Osteoblast (primary cell): ENCODE results near the gene FAM193A. TPM values are rescaled to one million over a fixed set of nuclear protein-coding genes. Genes with fewer than 3 reads are reported as not detected.

Experiments
- DNase-seq: peaks from one replicate; pipeline ENCODE4 v3.0.0; 2011; ENCODE audit warnings: low spot score, mixed read lengths; ENCODE audit not compliant: insufficient read length; ENCODE audit errors: missing footprints
- H2AFZ ChIP-seq: 2 replicates; pipeline ENCODE4 v1.6.0; 2011; ENCODE audit warnings: mild to moderate bottlenecking, low read length
- H3K27ac ChIP-seq: 2 replicates; pipeline ENCODE4 v1.5.1; 2011; ENCODE audit warnings: mild to moderate bottlenecking, low read depth, low read length, moderate library complexity
- H3K27me3 ChIP-seq: 2 replicates; pipeline ENCODE4 v1.6.0; 2012; ENCODE audit warnings: mild to moderate bottlenecking, control low read depth, inconsistent platforms, low read length, moderate library complexity; ENCODE audit not compliant: insufficient read depth
- H3K36me3 ChIP-seq: 2 replicates; pipeline ENCODE4 v1.5.1; 2011; ENCODE audit warnings: mild to moderate bottlenecking, low read length, control low read depth, moderate library complexity; ENCODE audit not compliant: insufficient read depth
- H3K4me1 ChIP-seq: 2 replicates; pipeline ENCODE4 v1.5.1; 2011; ENCODE audit warnings: mild to moderate bottlenecking, low read length, control low read depth, moderate library complexity; ENCODE audit not compliant: insufficient read depth
- H3K4me2 ChIP-seq: 2 replicates; pipeline ENCODE4 v1.6.0; 2011; ENCODE audit warnings: mild to moderate bottlenecking, low read length; ENCODE audit not compliant: insufficient read depth
- H3K4me3 ChIP-seq: fragments of 200-600 bp; sonication (generic); 3 replicates; pipeline ENCODE4 v1.5.1; 2012; ENCODE audit warnings: mild to moderate bottlenecking, low read length, inconsistent platforms; ENCODE audit not compliant: insufficient read depth
- H3K79me2 ChIP-seq: 2 replicates; pipeline ENCODE4 v1.6.0; 2012; ENCODE audit warnings: mild to moderate bottlenecking, low read length, control low read depth, inconsistent platforms; ENCODE audit not compliant: insufficient read depth
- H3K9me3 ChIP-seq: 2 replicates; pipeline ENCODE4 v1.5.1; 2011; ENCODE audit warnings: low read depth, low read length, control low read depth
- H4K20me1 ChIP-seq: 2 replicates; pipeline ENCODE4 v1.6.0; 2012; ENCODE audit warnings: mild to moderate bottlenecking, low read length, control low read depth; ENCODE audit not compliant: insufficient read depth
- CTCF ChIP-seq: IDR thresholded peaks from 2 replicates; pipeline ENCODE4 v1.5.1; 2011; ENCODE audit warnings: mild to moderate bottlenecking, low read depth, low read length, moderate library complexity; ENCODE audit errors: extremely low read depth
- total RNA-seq: library from RNA; depleted of rRNA; stranded (reverse); fragments of >200 nt; gene quantifications from 2 replicates; pipeline ENCODE4 v1.2.3, GENCODE V29; 2012

FAM193A gene
- total RNA-seq, 1 donor = 23.2 TPM

GRCh38 chr4:2732526-2732925 is 196.1 kb downstream of the FAM193A start:
- Histone ChIP-seq H3K9me3 (no peaks in the 10 kb centered on the region), H3K4me2 (no peak overlapping the region), H3K4me3 (no peak overlapping the region), H4K20me1 (no peaks in the 10 kb centered on the region), H3K27ac (no peak overlapping the region), H3K79me2 (no peaks in the 10 kb centered on the region), H2AFZ (no peak overlapping the region), H3K4me1 (no peaks in the 10 kb centered on the region), H3K27me3 (no peaks in the 10 kb centered on the region), H3K36me3 (peaks cover 33% of the 10 kb centered on the region)
- no peak for TF ChIP-seq CTCF
- no peak for DNase-seq

GRCh38 chr4:2733001-2733843 is 196.8 kb downstream of the FAM193A start:
- H3K4me3 ChIP-seq = no peak overlapping the region
- no peaks in the 10 kb centered on the region for H3K79me2 ChIP-seq
- no peak overlapping the region for H2AFZ ChIP-seq
- no peak overlapping the region for H3K27ac ChIP-seq
- H3K4me2 ChIP-seq = no peak overlapping the region
- H3K4me1 ChIP-seq = no peaks in the 10 kb centered on the region
- H3K9me3 ChIP-seq = no peaks in the 10 kb centered on the region
- H4K20me1 ChIP-seq = no peaks in the 10 kb centered on the region
- TF ChIP-seq CTCF = no peak
- H3K27me3 ChIP-seq = no peaks in the 10 kb centered on the region
- DNase-seq = peak; percentile 58
- peaks cover 33% of the 10 kb centered on the region for H3K36me3 ChIP-seq

- peak; percentile 37 for DNase-seq
- H3K4me1 ChIP-seq = no peaks in the 10 kb centered on the region
- no peaks in the 10 kb centered on the region for H4K20me1 ChIP-seq
- H3K79me2 ChIP-seq = no peaks in the 10 kb centered on the region
- TF ChIP-seq CTCF = no peak
- H3K27me3 ChIP-seq = no peaks in the 10 kb centered on the region
- H3K4me2 ChIP-seq = no peak overlapping the region
- no peak overlapping the region for H3K4me3 ChIP-seq
- peaks cover 31% of the 10 kb centered on the region for H3K36me3 ChIP-seq
- H3K9me3 ChIP-seq = no peaks in the 10 kb centered on the region
- H3K27ac ChIP-seq = no peak overlapping the region
- no peak overlapping the region for H2AFZ ChIP-seq
These were observed 197.6 kb downstream of the FAM193A start for GRCh38 chr4:2733844-2734574.

- H4K20me1 ChIP-seq = no peaks in the 10 kb centered on the region
- no peaks in the 10 kb centered on the region for H3K79me2 ChIP-seq
- H3K4me3 ChIP-seq = no peak overlapping the region
- no peak overlapping the region for H2AFZ ChIP-seq
- DNase-seq = peak; percentile 27
- H3K27ac ChIP-seq = no peak overlapping the region
- peaks cover 26% of the 10 kb centered on the region for H3K36me3 ChIP-seq
- H3K4me2 ChIP-seq = no peak overlapping the region
- no peaks in the 10 kb centered on the region for H3K27me3 ChIP-seq
- no peaks in the 10 kb centered on the region for H3K4me1 ChIP-seq
- no peak for TF ChIP-seq CTCF
- H3K9me3 ChIP-seq = no peaks in the 10 kb centered on the region
These were observed 198.2 kb downstream of the FAM193A start for GRCh38 chr4:2734612-2735011.
